ENCODE results near the gene LAPTM4A.
A peak's percentile ranks its signal among the peaks of the same experiment; 100 is the strongest.

The LAPTM4A gene

GRCh38 chr2:20019747-20020146 is 31.7 kb downstream of the LAPTM4A start:
- DNase-seq (ENCODE audit: low read depth in 2 of 2) = no peak

- no peak for DNase-seq (ENCODE audit: low read depth in 2 of 2)
These were observed 32.8 kb downstream of the LAPTM4A start for GRCh38 chr2:20018601-20019152.

GRCh38 chr2:20016346-20016745 is 35.1 kb downstream of the LAPTM4A start:
- DNase-seq (ENCODE audit: low read depth in 2 of 2) = no peak

GRCh38 chr2:20015482-20016083 is 35.8 kb downstream of the LAPTM4A start:
- no peak for DNase-seq (ENCODE audit: low read depth in 2 of 2)

- DNase-seq (ENCODE audit: low read depth in 2 of 2) = no peak
These were observed 38.1 kb downstream of the LAPTM4A start for GRCh38 chr2:20013126-20013849.

GRCh38 chr2:20012282-20013125 is 38.9 kb downstream of the LAPTM4A start, which contains the start of gene MATN3:
Gene MATN3, minus strand, starts transcription at chr2:20012668. Its CDS starts 37 bp downstream, at chr2:20012631.
- DNase-seq (ENCODE audit: low read depth in 2 of 2) = no peak

- DNase-seq (ENCODE audit: low read depth in 2 of 2) = no peak
These were observed 39.5 kb downstream of the LAPTM4A start for GRCh38 chr2:20012032-20012281.

- DNase-seq (ENCODE audit: low read depth in 2 of 2) = no peak
These were observed 40.0 kb downstream of the LAPTM4A start for GRCh38 chr2:20011276-20012031.

- no peak for DNase-seq (ENCODE audit: low read depth in 2 of 2)
These were observed 42.7 kb downstream of the LAPTM4A start for GRCh38 chr2:20008703-20009102.

- no peak for DNase-seq (ENCODE audit: low read depth in 2 of 2)
These were observed 45.4 kb downstream of the LAPTM4A start for GRCh38 chr2:20005891-20006470.

- no peak for DNase-seq (ENCODE audit: low read depth in 2 of 2)
These were observed 46.3 kb downstream of the LAPTM4A start for GRCh38 chr2:20005067-20005627.

GRCh38 chr2:20001361-20001863 is 50.0 kb downstream of the LAPTM4A start:
- no peak for DNase-seq (ENCODE audit: low read depth in 2 of 2)

- DNase-seq (ENCODE audit: low read depth in 2 of 2) = no peak
These were observed 57.7 kb downstream of the LAPTM4A start for GRCh38 chr2:19993731-19994130.

- DNase-seq (ENCODE audit: low read depth in 2 of 2) = no peak
These were observed 59.5 kb downstream of the LAPTM4A start for GRCh38 chr2:19991895-19992294.

GRCh38 chr2:19990416-19990728 is 61.1 kb downstream of the LAPTM4A start:
- DNase-seq (ENCODE audit: low read depth in 2 of 2) = no peak

- DNase-seq (ENCODE audit: low read depth in 2 of 2) = peak; percentile 89 to 95
These were observed 61.6 kb downstream of the LAPTM4A start, which contains the start of gene WDR35 for GRCh38 chr2:19989667-19990415. Gene WDR35, minus strand, starts transcription at chr2:19990105. Its CDS starts 90 bp downstream, at chr2:19990015.

GRCh38 chr2:19989342-19989666 is 62.1 kb downstream of the LAPTM4A start:
- DNase-seq (ENCODE audit: low read depth in 2 of 2) = no peak

GRCh38 chr2:19988600-19988999 is 62.8 kb downstream of the LAPTM4A start:
- no peak for DNase-seq (ENCODE audit: low read depth in 2 of 2)

GRCh38 chr2:19987936-19988335 is 63.5 kb downstream of the LAPTM4A start:
- no peak for DNase-seq (ENCODE audit: low read depth in 2 of 2)

Data from stimulated activated CD4-positive, alpha-beta T cell treated with anti-CD3 and anti-CD28 coated beads, Interleukin-4, amount 100 ng/mL, for 48 hours (primary cell).